HEK293T (cell line): ENCODE measurements around the gene NT5DC1.
A peak's percentile ranks its signal among the peaks of the same experiment; 100 is the strongest.

Experiments used
- CTCF ChIA-PET: fragments of 350-600 bp; formaldehyde crosslinking; extraction: SDS; loops from one replicate; lab custom pipeline; 2021; ENCODE audit warnings: antibody characterized with exemption, inconsistent platforms; lab: Yijun Ruan, JAX
- POLR2A ChIA-PET: fragments of 350-600 bp; formaldehyde crosslinking; extraction: SDS; loops from one replicate; lab custom pipeline; 2020; ENCODE audit warnings: antibody characterized with exemption, inconsistent platforms; lab: Yijun Ruan, JAX
- DNase-seq: peaks from one replicate; pipeline ENCODE4 v3.0.0; 2012; ENCODE audit warnings: mixed read lengths; ENCODE audit errors: extremely low spot score
- ARNT ChIP-seq: fragments of 450-650 bp; IDR thresholded peaks from 2 replicates; pipeline ENCODE4 v1.6.1; 2017; ENCODE audit warnings: mild to moderate bottlenecking
- BHLHE40 ChIP-seq: fragments of 450-650 bp; IDR thresholded peaks from 2 replicates; pipeline ENCODE4 v1.6.1; 2016; ENCODE audit warnings: mild to moderate bottlenecking, moderate library complexity, borderline replicate concordance
- CTBP1 ChIP-seq: fragments of 450-650 bp; IDR thresholded peaks from 2 replicates; pipeline ENCODE4 v1.6.1; 2016; ENCODE audit warnings: borderline replicate concordance
- ELF4 ChIP-seq: fragments of 450-650 bp; IDR thresholded peaks from 2 replicates; pipeline ENCODE4 v1.6.1; 2017; ENCODE audit warnings: antibody characterized with exemption
- FOXA1 ChIP-seq: fragments of 450-650 bp; IDR thresholded peaks from 2 replicates; pipeline ENCODE4 v1.6.1; 2016; ENCODE audit warnings: mild to moderate bottlenecking
- FOXK2 ChIP-seq: fragments of 450-650 bp; IDR thresholded peaks from 2 replicates; pipeline ENCODE4 v1.6.1; 2016; ENCODE audit warnings: mild to moderate bottlenecking
- FOXM1 ChIP-seq: fragments of 450-650 bp; IDR thresholded peaks from 2 replicates; pipeline ENCODE4 v1.6.1; 2017; ENCODE audit warnings: mild to moderate bottlenecking, borderline replicate concordance
- HDGF ChIP-seq: fragments of 450-650 bp; IDR thresholded peaks from 2 replicates; pipeline ENCODE4 v1.6.1; 2017; ENCODE audit warnings: antibody characterized with exemption, borderline replicate concordance
- L3MBTL2 ChIP-seq: fragments of 450-650 bp; conservative IDR thresholded peaks from 2 replicates; pipeline ENCODE4 v1.6.1; 2016; ENCODE audit warnings: mild to moderate bottlenecking
- LEF1 ChIP-seq: fragments of 450-650 bp; IDR thresholded peaks from 2 replicates; pipeline ENCODE4 v1.6.1; 2017; ENCODE audit warnings: mild to moderate bottlenecking, borderline replicate concordance
- NFRKB ChIP-seq: fragments of 450-650 bp; IDR thresholded peaks from 2 replicates; pipeline ENCODE4 v1.6.1; 2016; ENCODE audit warnings: mild to moderate bottlenecking, moderate library complexity
- SP1 ChIP-seq: fragments of 450-650 bp; IDR thresholded peaks from 2 replicates; pipeline ENCODE4 v1.6.1; 2017
- SUZ12 ChIP-seq: fragments of 450-650 bp; IDR thresholded peaks from 2 replicates; pipeline ENCODE4 v1.6.1; 2016; ENCODE audit warnings: mild to moderate bottlenecking
- TARDBP ChIP-seq: fragments of 450-650 bp; IDR thresholded peaks from 2 replicates; pipeline ENCODE4 v1.6.1; 2016
- ZNF384 ChIP-seq: fragments of 450-650 bp; IDR thresholded peaks from 2 replicates; pipeline ENCODE4 v1.6.1; 2016
- TF ChIP-seq, protein P1 (sequence below): fragments of 450-650 bp; IDR thresholded peaks from 2 replicates; pipeline ENCODE4 v1.6.1; 2016

The NT5DC1 gene

DNA sequence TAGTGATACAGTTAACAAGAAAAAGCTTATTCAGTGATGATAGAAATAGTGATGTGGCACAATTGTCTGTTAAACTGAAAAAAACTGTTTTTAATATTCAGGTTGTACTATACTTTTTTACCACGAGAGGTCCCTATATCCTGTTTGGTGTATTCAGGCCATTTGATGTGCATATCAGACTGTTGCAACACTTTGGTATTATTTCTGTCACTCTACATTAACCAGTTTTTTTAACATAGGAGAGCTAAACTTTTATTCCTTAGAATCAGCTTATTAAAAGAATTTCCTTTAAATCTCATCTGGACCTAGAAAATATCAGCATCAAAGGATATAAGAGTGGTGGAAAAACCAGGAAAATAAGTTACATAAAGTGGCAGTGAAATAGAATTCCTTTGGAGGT is 116.4 kb downstream of the NT5DC1 start:
- POLR2A ChIA-PET: interaction anchor here (1.0 kb wide), 1 partner anchor 62 kb away, joined by 5 read pairs; the partner anchor contains the start of gene TSPYL1
- CTCF ChIA-PET: interaction anchor here (0.5 to 2.1 kb wide), 18 partner anchors 8 to 346 kb away, joined by 3 to 16 read pairs (median 4); no protein-coding TSS in a partner anchor
- no peak for TF ChIP-seq L3MBTL2
- no peak for TF ChIP-seq LEF1
- no peak for TF ChIP-seq HDGF
- no peak for TF ChIP-seq ELF4
- no peak for TF ChIP-seq BHLHE40
- no peak for TF ChIP-seq ARNT
- TF ChIP-seq ZNF384: 0 out of 2 replicates have a peak, but pooled peaks have one; percentile 30
- TF ChIP-seq, protein P1, sequence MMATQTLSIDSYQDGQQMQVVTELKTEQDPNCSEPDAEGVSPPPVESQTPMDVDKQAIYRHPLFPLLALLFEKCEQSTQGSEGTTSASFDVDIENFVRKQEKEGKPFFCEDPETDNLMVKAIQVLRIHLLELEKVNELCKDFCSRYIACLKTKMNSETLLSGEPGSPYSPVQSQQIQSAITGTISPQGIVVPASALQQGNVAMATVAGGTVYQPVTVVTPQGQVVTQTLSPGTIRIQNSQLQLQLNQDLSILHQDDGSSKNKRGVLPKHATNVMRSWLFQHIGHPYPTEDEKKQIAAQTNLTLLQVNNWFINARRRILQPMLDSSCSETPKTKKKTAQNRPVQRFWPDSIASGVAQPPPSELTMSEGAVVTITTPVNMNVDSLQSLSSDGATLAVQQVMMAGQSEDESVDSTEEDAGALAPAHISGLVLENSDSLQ: peak; percentile 44; the same call in 1 of the 2 replicates
- TF ChIP-seq SP1: no peak
- TF ChIP-seq FOXM1: no peak
- no peak for TF ChIP-seq FOXK2
- DNase-seq: peak; percentile 46

DNA sequence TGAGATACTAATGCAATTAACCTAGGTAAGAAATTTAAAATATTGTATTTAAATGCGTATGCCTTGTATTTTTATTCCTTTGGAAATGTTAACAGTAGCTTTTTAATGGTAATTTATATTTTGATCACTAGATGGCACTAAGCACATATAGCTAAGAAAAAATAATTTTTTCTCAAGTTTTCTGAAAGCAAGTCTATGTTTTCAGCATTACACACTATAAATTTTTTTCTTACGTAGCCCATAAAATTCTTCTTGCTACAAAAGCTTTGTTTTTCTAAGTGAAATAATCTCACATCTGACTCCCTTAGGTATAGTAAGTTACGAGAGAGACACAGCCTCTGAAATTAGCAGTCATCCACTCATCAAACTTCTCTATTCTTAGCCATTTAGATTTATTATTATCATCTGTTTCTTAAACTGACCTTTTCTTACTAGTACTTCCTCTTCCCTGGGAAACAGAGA is 117.5 kb downstream of the NT5DC1 start:
- no peak for DNase-seq
- POLR2A ChIA-PET: interaction anchor here (0.6 to 1.1 kb wide), 3 partner anchors 36 to 154 kb away, joined by 3 to 4 read pairs (median 4); partner anchors contain the start of genes NT5DC1 and TSPYL4

DNA sequence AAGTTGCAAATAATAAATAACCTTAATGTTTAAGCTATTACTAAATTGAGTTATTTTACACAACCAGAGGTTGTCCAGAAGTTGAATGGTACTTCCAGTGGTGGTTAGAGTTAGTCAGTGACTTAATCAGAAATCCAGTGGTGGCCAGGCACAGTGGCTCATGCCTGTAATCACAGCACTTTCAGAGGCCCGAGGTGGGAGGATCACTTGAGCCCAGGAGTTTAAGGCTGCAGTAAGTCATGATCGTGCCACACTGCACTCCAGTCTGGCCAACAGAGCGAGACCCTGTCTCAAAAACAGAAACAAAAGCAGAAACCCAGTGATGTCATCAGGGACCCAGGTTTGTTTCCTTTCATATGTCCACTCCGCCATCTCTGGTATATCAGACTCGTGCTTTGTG is 118.2 kb downstream of the NT5DC1 start:
- POLR2A ChIA-PET: interaction anchor here (1.1 kb wide), 1 partner anchor 35 kb away, joined by 4 read pairs; the partner anchor contains the start of gene TSPYL4
- DNase-seq: no peak
- CTCF ChIA-PET: interaction anchor here (0.6 to 0.8 kb wide), 3 partner anchors 59 to 750 kb away, joined by 3 read pairs; no protein-coding TSS in a partner anchor
- no peak for TF ChIP-seq CTBP1
- TF ChIP-seq SP1: no peak
- TF ChIP-seq, protein P1: no peak
- TF ChIP-seq L3MBTL2: no peak
- no peak for TF ChIP-seq BHLHE40
- TF ChIP-seq ELF4: no peak
- TF ChIP-seq TARDBP: no peak
- TF ChIP-seq LEF1: no peak
- no peak for TF ChIP-seq ARNT
- no peak for TF ChIP-seq FOXA1
- no peak for TF ChIP-seq NFRKB
- TF ChIP-seq FOXM1: no peak
- no peak for TF ChIP-seq FOXK2
- no peak for TF ChIP-seq SUZ12
- no peak for TF ChIP-seq ZNF384
- TF ChIP-seq HDGF: no peak

More for the DNA sequence above, 117.5 kb downstream of the NT5DC1 start:
- CTCF ChIA-PET: interaction anchor here (0.6 to 2.1 kb wide), 9 partner anchors 9 to 751 kb away, joined by 3 to 16 read pairs (median 4); no protein-coding TSS in a partner anchor
- no peak for TF ChIP-seq FOXM1

DNA sequence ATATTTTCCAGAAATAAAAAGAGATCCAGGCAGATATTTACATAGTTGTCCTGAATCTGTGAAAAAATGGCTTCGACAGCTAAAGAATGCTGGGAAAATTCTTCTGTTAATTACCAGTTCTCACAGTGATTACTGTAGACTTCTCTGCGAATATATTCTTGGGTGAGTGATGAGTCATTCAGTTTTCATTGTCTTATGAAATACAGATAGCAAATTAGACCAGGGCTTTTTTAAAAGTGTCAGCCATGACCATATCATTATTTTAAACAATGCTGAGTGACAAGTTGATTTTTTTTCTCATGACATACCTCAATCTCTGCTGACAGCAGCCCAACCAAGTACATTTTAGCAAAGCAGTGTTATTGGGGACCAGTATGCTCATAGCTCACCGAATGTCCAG is 120.4 kb downstream of the NT5DC1 start:
- TF ChIP-seq LEF1: no peak
- TF ChIP-seq ZNF384: no peak
- TF ChIP-seq FOXA1: no peak
- no peak for TF ChIP-seq FOXM1
- no peak for TF ChIP-seq L3MBTL2
- TF ChIP-seq ELF4: no peak
- TF ChIP-seq BHLHE40: no peak
- no peak for TF ChIP-seq NFRKB
- TF ChIP-seq HDGF: no peak
- TF ChIP-seq ARNT: no peak
- TF ChIP-seq TARDBP: no peak
- TF ChIP-seq SUZ12: no peak
- TF ChIP-seq SP1: no peak
- TF ChIP-seq CTBP1: no peak
- TF ChIP-seq, protein P1: no peak
- no peak for TF ChIP-seq FOXK2
- DNase-seq: no peak
- CTCF ChIA-PET: no interaction called here
- POLR2A ChIA-PET: no interaction called here

DNA sequence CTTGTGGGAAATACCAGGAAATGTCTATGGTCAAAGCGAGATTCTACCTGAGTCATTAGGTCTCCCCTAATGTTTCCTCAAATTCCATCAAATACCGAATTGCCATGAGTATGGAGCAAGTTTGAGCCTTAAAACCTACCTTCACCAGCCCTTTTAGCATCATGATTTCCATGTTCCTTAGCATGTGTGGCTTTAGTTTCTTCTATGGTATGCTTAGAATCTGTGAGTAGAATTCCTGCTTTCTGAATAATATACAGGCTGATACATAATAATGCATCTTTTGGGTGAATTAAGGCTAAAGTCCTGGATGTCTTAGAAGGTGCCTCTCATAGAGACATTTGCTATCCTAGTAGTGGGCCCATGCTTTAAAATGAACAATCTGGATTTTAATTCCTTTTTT is 121.3 kb downstream of the NT5DC1 start:
- CTCF ChIA-PET: interaction anchor here (1.0 kb wide), 1 partner anchor 51 kb away, joined by 4 read pairs; no protein-coding TSS in a partner anchor
- no peak for DNase-seq
- TF ChIP-seq BHLHE40 (no peak), LEF1 (no peak), FOXM1 (no peak), NFRKB (no peak)
- POLR2A ChIA-PET: no interaction called here

DNA sequence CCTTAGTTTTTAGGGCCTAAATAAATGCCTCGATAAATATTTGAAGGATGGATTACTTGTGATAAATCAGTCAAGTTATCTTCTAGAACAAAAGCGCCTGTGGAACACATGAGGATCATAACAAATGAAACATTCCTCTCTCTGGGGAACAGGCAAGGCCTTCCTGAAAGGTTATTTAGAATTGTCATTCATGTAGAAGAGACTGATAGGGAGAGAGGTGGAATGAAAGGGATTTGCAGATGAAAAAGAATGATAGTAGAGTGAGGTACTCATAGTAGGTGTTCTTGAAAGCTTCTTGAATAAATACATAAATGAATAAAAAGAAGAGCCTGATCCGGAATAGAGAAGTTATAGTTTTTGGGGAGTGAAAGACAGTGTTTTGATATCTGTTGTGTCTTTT is 122.7 kb downstream of the NT5DC1 start:
- CTCF ChIA-PET: no interaction called here
- POLR2A ChIA-PET: no interaction called here
- no peak for DNase-seq
- TF ChIP-seq SUZ12 (no peak), SP1 (no peak), CTBP1 (no peak)
